ENCODE data around the gene LACRT. TPM values are rescaled to one million over a fixed set of nuclear protein-coding genes. Genes with fewer than 3 reads are reported as not detected.
"Not testable (repeated sequence)": the region's sequence is repeated elsewhere in the genome, so short reads cannot be mapped to it uniquely, and the experiment has no call there.

LACRT gene
- total RNA-seq (not detected), total RNA-seq (0 reads per million in 2 donors)

DNA sequence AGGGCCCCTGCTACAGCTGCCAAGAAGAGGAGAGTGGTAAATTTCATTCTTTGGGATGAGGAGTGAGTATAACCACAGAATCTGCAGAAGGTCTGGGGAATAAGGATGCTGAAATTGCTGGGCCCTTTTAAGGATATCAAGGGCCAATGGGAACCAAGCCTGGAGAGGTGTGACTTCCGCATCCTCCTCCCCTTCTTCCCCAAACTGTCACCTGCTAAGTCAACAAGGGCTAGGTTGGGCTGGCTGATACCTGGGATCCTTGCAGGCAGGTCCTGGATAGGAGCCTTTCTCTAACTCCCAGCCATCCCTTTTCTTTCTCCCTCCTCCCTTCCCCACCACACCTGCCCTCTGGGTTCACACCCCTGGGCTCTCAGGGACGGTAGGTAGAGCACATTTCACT lies at the start of gene LACRT:
Gene LACRT (minus strand): TSS at position 101 of the 400 bp plus-strand sequence. CDS start 54 bp downstream, at position 47.
- H3K4me1 Mint-ChIP-seq: peaks cover 9% of the 10 kb centered on the region
- no peak within 1 kb of the TSS for H3K4me3 Mint-ChIP-seq
- H3K36me3 Mint-ChIP-seq (ENCODE audit: low read depth): peaks cover 3% of the 10 kb centered on the region

DNA sequence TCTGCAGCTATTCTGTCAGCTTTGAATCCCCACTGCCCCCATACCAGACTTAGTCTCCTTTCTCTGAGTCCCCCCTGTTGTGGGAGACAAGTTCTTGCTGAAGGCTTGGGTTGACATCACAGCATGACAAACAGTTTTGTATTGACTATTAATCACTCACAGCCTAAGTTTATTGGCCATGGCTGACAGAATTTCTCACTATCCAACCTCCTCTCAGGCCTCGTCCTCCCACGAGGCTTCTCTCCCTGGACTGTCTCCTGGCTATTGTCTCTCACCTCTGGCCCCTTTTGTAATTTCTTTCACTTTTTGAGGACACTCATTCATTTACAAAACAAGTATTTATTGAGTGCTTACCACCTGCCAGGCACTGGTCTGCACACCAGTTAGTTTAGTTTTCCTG lies 48.7 kb upstream of the LACRT start:
- no peak for DNase-seq
- no peak overlapping the region for H3K27ac Mint-ChIP-seq
- peaks cover 16% of the 10 kb centered on the region for H3K36me3 Mint-ChIP-seq (ENCODE audit: low read depth)
- peak overlapping the region; percentile 16 for H3K4me3 Mint-ChIP-seq
- peaks cover 7% of the 10 kb centered on the region for H3K4me1 Mint-ChIP-seq
- ATAC-seq: no peak
- H3K27me3 Mint-ChIP-seq: peaks cover 85% of the 10 kb centered on the region
- H3K9me3 ChIP-seq (ENCODE audit: control insufficient read depth, low read length, poor library complexity, severe bottlenecking): no peaks in the 10 kb centered on the region

More for the DNA sequence above, at the start of gene LACRT:
- H3K27ac Mint-ChIP-seq: no peak within 1 kb of the TSS
- DNase-seq (no peak), ATAC-seq (no peak)
- H3K27me3 Mint-ChIP-seq: peaks cover 57% of the 10 kb centered on the region
- H3K9me3 ChIP-seq (ENCODE audit: control insufficient read depth, low read length, poor library complexity, severe bottlenecking): no peaks in the 10 kb centered on the region

DNA sequence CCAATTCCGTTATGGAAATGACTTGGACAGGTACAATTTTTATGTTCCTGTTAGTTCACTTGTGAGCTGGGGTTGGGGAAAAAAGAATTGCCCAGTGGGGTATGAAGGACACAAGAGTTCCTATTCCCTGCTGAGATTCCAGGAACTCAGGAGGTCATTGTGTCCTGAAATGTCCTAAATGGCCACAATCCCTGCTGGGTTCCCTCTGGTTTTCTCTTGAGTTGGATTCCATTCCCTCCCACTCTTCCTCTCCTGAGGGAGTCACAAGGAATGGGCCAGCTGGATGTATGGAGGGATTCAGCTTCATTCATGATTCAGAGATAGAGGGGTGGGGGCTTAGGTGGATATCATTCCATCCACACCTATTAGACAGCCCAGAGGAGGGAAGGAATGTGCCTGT lies 48.0 kb upstream of the LACRT start:
- Mint-ChIP-seq H3K4me1 (peaks cover 9% of the 10 kb centered on the region), H3K27ac (no peak overlapping the region), H3K27me3 (peaks cover 86% of the 10 kb centered on the region), H3K36me3 (ENCODE audit: low read depth) (peaks cover 16% of the 10 kb centered on the region), H3K4me3 (no peak overlapping the region)
- no peaks in the 10 kb centered on the region for H3K9me3 ChIP-seq (ENCODE audit: control insufficient read depth, low read length, poor library complexity, severe bottlenecking)
- DNase-seq (no peak), ATAC-seq (no peak)

DNA sequence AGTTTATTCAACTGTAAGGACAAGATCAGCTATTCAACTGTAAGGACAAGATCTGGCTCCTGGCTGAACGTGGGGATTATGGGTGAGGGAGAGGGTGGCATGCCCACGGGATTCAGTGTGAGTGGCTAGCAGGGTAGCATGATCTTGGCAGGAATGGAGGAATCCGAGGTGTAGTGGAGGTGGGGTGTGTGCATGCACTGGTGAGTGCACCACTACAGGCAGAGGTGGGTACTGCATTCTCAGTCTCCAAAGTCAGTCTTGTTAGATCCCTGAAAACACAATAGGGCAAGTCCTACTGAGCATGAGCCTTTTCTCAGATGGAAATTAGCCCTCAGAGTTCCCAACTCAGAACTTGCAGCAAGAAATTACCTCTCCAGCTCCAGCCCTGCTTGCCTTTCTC lies 45.7 kb upstream of the LACRT start:
- no peak overlapping the region for H3K27ac Mint-ChIP-seq
- DNase-seq (no peak), ATAC-seq (peak; percentile 60)
- H3K36me3 Mint-ChIP-seq (ENCODE audit: low read depth): peaks cover 11% of the 10 kb centered on the region
- peaks cover 86% of the 10 kb centered on the region for H3K27me3 Mint-ChIP-seq
- H3K4me1 Mint-ChIP-seq: peaks cover 9% of the 10 kb centered on the region
- H3K9me3 ChIP-seq (ENCODE audit: control insufficient read depth, low read length, poor library complexity, severe bottlenecking): no peaks in the 10 kb centered on the region
- H3K4me3 Mint-ChIP-seq: no peak overlapping the region

- H3K9me3 ChIP-seq (ENCODE audit: control insufficient read depth, low read length, poor library complexity, severe bottlenecking): no peaks in the 10 kb centered on the region
- no peak for ATAC-seq
- no peak for DNase-seq
- Mint-ChIP-seq H3K27me3 (peaks cover 66% of the 10 kb centered on the region), H3K27ac (no peak overlapping the region), H3K4me3 (no peak overlapping the region), H3K4me1 (peaks cover 4% of the 10 kb centered on the region), H3K36me3 (ENCODE audit: low read depth) (peaks cover 4% of the 10 kb centered on the region)
Observed at GRCh38 chr12:54678131-54678530, 43.4 kb upstream of the LACRT start.

- H3K27me3 Mint-ChIP-seq: peaks cover 50% of the 10 kb centered on the region
- H3K4me1 Mint-ChIP-seq: no peaks in the 10 kb centered on the region
- H3K36me3 Mint-ChIP-seq (ENCODE audit: low read depth): peaks cover 2% of the 10 kb centered on the region
- DNase-seq (no peak), ATAC-seq (no peak)
- no peaks in the 10 kb centered on the region for H3K9me3 ChIP-seq (ENCODE audit: control insufficient read depth, low read length, poor library complexity, severe bottlenecking)
- no peak overlapping the region for H3K27ac Mint-ChIP-seq
- H3K4me3 Mint-ChIP-seq: no peak overlapping the region
Observed at GRCh38 chr12:54667945-54668344, 33.2 kb upstream of the LACRT start.

GRCh38 chr12:54666008-54666407 lies 31.3 kb upstream of the LACRT start:
- peaks cover 2% of the 10 kb centered on the region for H3K36me3 Mint-ChIP-seq (ENCODE audit: low read depth)
- DNase-seq (no peak), ATAC-seq (no peak)
- H3K4me3 Mint-ChIP-seq: no peak overlapping the region
- no peaks in the 10 kb centered on the region for H3K4me1 Mint-ChIP-seq
- H3K27ac Mint-ChIP-seq: no peak overlapping the region
- no peaks in the 10 kb centered on the region for H3K9me3 ChIP-seq (ENCODE audit: control insufficient read depth, low read length, poor library complexity, severe bottlenecking)
- H3K27me3 Mint-ChIP-seq: peaks cover 38% of the 10 kb centered on the region

- H3K27ac Mint-ChIP-seq; H3K36me3 Mint-ChIP-seq (ENCODE audit: low read depth); H3K4me3 Mint-ChIP-seq; H3K4me1 Mint-ChIP-seq; H3K9me3 ChIP-seq (ENCODE audit: control insufficient read depth, low read length, poor library complexity, severe bottlenecking); DNase-seq; ATAC-seq: not testable (repeated sequence)
- peaks cover 34% of the 10 kb centered on the region for H3K27me3 Mint-ChIP-seq
Observed at GRCh38 chr12:54665022-54665635, 30.4 kb upstream of the LACRT start.

GRCh38 chr12:54663603-54664002 lies 28.9 kb upstream of the LACRT start:
- ATAC-seq (no peak), DNase-seq (no peak)
- Mint-ChIP-seq H3K27me3 (peaks cover 37% of the 10 kb centered on the region), H3K27ac (no peak overlapping the region), H3K36me3 (ENCODE audit: low read depth) (no peaks in the 10 kb centered on the region), H3K4me3 (no peak overlapping the region), H3K4me1 (peaks cover under 1% of the 10 kb centered on the region)
- no peaks in the 10 kb centered on the region for H3K9me3 ChIP-seq (ENCODE audit: control insufficient read depth, low read length, poor library complexity, severe bottlenecking)

DNA sequence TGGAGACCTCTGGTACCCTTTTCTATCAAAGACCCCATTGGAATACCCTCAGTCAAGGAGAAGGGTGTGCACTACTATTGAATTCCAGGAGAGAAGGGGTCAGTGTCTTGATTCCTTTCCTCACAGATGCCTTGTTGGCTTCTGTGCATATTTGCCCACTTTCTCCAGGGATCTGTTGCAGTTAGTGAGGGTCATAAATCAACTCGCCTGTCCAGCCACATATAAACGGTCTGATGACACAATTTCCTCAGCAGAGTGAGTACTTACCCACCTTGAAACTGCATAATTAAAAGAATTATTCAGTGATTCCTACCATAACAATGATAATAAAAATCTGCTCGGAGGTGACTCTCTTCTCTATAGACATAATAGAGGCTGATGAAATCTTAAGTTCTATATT lies 27.3 kb upstream of the LACRT start:
- no peak overlapping the region for H3K27ac Mint-ChIP-seq
- H3K27me3 Mint-ChIP-seq: peaks cover 42% of the 10 kb centered on the region
- no peaks in the 10 kb centered on the region for H3K9me3 ChIP-seq (ENCODE audit: control insufficient read depth, low read length, poor library complexity, severe bottlenecking)
- H3K36me3 Mint-ChIP-seq (ENCODE audit: low read depth): no peaks in the 10 kb centered on the region
- ATAC-seq (no peak), DNase-seq (no peak)
- H3K4me3 Mint-ChIP-seq: no peak overlapping the region
- peaks cover 2% of the 10 kb centered on the region for H3K4me1 Mint-ChIP-seq

- H3K9me3 ChIP-seq (ENCODE audit: control insufficient read depth, low read length, poor library complexity, severe bottlenecking): no peaks in the 10 kb centered on the region
- Mint-ChIP-seq H3K4me3 (no peak overlapping the region), H3K4me1 (peaks cover 2% of the 10 kb centered on the region), H3K27me3 (peaks cover 45% of the 10 kb centered on the region), H3K27ac (no peak overlapping the region), H3K36me3 (ENCODE audit: low read depth) (no peaks in the 10 kb centered on the region)
- DNase-seq: no peak
- no peak for ATAC-seq
Observed at GRCh38 chr12:54661048-54661447, 26.4 kb upstream of the LACRT start.

DNA sequence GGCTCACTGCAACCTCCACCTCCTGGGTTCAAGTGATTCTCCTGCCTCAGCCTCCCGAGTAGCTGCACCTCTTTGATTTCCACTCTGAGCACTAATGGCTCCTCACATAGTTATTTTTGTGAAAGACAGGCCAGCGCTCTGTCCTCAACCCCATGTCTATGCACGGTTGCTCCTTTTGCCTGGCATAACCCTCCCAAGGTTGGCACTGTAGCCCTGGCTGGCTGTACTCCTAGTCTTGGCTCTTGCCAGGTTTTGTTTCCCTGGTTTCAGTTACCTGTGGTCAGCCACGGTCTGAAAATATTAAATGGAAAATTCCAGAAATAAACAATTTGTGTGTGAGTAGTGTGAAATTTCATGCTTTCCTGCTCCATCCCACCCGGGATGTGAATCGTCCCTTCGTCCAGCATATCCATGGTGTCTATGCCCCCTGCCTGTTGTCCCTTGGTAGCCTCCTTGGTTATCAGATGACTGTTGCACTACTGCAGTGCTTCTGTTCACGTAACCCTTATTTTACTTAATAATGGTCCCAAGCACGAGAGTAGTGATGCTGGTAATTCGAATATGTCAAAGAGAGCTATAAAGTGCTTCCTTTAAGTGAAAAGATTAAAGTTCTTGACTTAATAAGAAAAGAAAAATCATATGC lies 25.7 kb upstream of the LACRT start:
- Mint-ChIP-seq H3K27ac (no peak overlapping the region), H3K4me3 (no peak overlapping the region), H3K36me3 (ENCODE audit: low read depth) (no peaks in the 10 kb centered on the region), H3K4me1 (peaks cover 2% of the 10 kb centered on the region), H3K27me3 (peaks cover 42% of the 10 kb centered on the region)
- DNase-seq (no peak), ATAC-seq (no peak)
- H3K9me3 ChIP-seq (ENCODE audit: control insufficient read depth, low read length, poor library complexity, severe bottlenecking): no peaks in the 10 kb centered on the region

DNA sequence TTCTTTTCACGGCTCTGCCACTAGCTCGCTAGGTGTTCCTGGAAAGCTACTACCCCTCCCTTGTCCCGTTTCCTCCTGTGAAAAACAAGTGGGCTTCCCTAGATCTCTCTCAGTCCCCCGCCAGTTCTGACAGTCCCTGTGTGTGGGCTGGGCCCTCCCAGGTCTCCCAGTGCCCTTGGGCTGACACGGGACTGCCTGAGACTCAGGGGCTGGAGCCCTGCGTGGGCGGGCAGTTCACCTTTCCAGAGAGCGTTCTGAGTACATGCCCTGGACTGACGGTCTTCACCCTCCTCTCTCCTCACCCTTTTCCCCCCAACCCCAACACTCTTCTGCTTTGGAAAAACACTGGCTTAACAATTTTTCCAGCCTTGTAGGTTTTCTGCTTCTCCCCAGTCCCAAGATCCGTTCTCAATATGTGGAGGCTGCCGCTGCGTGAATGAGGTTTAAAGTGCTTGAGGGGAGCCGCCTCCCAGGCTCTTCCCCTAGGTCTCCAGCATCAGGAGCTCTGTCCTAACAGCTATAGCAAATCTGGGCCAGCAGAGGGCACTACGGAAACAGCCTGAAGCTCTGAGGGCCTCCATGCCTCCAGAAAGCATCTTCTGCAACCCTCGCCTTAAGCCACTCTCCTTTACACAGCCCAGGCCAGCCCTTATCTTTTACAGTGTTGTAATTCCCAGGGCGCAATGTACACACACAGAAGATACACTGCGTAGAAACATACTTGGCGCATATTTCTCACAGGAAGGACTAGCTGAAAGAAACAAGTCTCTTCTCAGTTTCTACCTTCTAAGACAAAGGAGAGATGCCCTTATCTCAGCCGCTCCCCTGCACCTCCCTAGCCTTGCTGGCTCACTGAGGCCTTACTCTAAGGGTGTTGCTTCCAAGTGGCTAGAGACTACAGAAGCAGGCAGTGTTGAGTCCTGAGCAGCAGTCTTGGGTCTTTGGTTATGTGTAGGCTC lies 23.9 kb upstream of the LACRT start:
- peak; percentile 59 for ATAC-seq
- Mint-ChIP-seq H3K36me3 (ENCODE audit: low read depth) (no peaks in the 10 kb centered on the region), H3K4me1 (peaks cover 2% of the 10 kb centered on the region), H3K27ac (no peak overlapping the region), H3K4me3 (no peak overlapping the region), H3K27me3 (peaks cover 52% of the 10 kb centered on the region)
- peak in 1 of 3 donors; percentile 34 for DNase-seq
- no peaks in the 10 kb centered on the region for H3K9me3 ChIP-seq (ENCODE audit: control insufficient read depth, low read length, poor library complexity, severe bottlenecking)
